SJCRH30 (cell line): ENCODE data around the gene LMX1B. TPM values are rescaled to one million over a fixed set of nuclear protein-coding genes. Genes with fewer than 3 reads are reported as not detected.
"Not testable (repeated sequence)": the region's sequence is repeated elsewhere in the genome, so short reads cannot be mapped to it uniquely, and the experiment has no call there.

ENCODE experiments used
- DNase-seq, 2 experiments: peaks; one replicate each; pipeline ENCODE4 v3.0.0-alpha.2; 2015 to 2020
- H3K27ac ChIP-seq: fragments of 250-450 bp; sonication (Bioruptor Pico); 2 replicates; pipeline ENCODE4 v1.5.1; 2020; ENCODE audit warnings: mild to moderate bottlenecking, moderate library complexity
- H3K27me3 ChIP-seq: fragments of 250-450 bp; sonication (Bioruptor Pico); 2 replicates; pipeline ENCODE4 v1.5.1; 2020; ENCODE audit warnings: mild to moderate bottlenecking, moderate library complexity
- H3K36me3 ChIP-seq: fragments of 250-450 bp; sonication (Bioruptor Pico); 2 replicates; pipeline ENCODE4 v1.5.1; 2020; ENCODE audit warnings: mild to moderate bottlenecking, moderate library complexity
- H3K4me1 ChIP-seq: fragments of 250-450 bp; sonication (Bioruptor Pico); 2 replicates; pipeline ENCODE4 v1.5.1; 2020; ENCODE audit warnings: mild to moderate bottlenecking, moderate library complexity
- H3K4me3 ChIP-seq: fragments of 250-450 bp; sonication (Bioruptor Pico); 2 replicates; pipeline ENCODE4 v1.5.1; 2020; ENCODE audit warnings: mild to moderate bottlenecking, moderate library complexity
- H3K9me3 ChIP-seq: fragments of 250-450 bp; sonication (Bioruptor Pico); replicated peaks from 2 replicates; pipeline ENCODE4 v1.5.1; 2020; ENCODE audit warnings: mild to moderate bottlenecking, moderate library complexity
- total RNA-seq: library from RNA; depleted of rRNA; stranded (reverse); fragments of >200 nt; shearing (Covaris generic); gene quantifications from 2 replicates; pipeline ENCODE4 v1.2.3, GENCODE V29; 2014

The LMX1B gene
- total RNA-seq, 1 experiment from 2014 or later = 10.3 TPM

DNA sequence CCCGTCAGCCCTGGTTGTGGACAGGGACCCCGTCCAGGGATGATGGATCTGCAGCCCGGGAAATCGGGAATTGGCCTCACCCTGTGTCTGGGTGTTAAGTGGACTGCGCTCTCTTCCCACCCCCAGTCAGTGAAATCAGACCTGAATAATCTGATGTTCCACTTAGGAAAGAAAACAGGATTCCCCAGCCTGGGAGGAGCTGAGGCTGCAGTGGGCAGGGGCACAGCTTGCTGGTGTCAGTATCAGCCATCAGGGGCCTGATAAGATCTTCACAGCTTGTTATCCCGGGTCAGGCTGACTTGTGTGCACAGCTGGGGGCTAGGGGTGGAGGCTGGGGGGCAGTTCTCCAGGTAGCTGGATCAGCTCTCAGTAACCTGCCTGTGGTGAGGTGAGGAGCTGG lies 29.1 kb downstream of the LMX1B start:
- H3K36me3 ChIP-seq = no peaks in the 10 kb centered on the region
- peak overlapping the region; percentile 68 for H3K27ac ChIP-seq
- no peaks in the 10 kb centered on the region for H3K9me3 ChIP-seq
- H3K4me1 ChIP-seq = peaks cover 64% of the 10 kb centered on the region
- no peaks in the 10 kb centered on the region for H3K27me3 ChIP-seq
- DNase-seq = peak; percentile 92 to 94
- H3K4me3 ChIP-seq = no peak overlapping the region

GRCh38 chr9:126643945-126644527 lies 30.3 kb downstream of the LMX1B start:
- Histone ChIP-seq H3K36me3 (no peaks in the 10 kb centered on the region), H3K27me3 (no peaks in the 10 kb centered on the region), H3K4me1 (peaks cover 66% of the 10 kb centered on the region), H3K9me3 (no peaks in the 10 kb centered on the region), H3K27ac (peak overlapping the region; percentile 68; the same call in 1 of the 2 replicates), H3K4me3 (no peak overlapping the region)
- no peak for DNase-seq

- DNase-seq = no peak
- H3K4me3 ChIP-seq = no peak overlapping the region
- no peaks in the 10 kb centered on the region for H3K9me3 ChIP-seq
- no peaks in the 10 kb centered on the region for H3K36me3 ChIP-seq
- H3K27me3 ChIP-seq = no peaks in the 10 kb centered on the region
- peaks cover 80% of the 10 kb centered on the region for H3K4me1 ChIP-seq
- peak overlapping the region; percentile 7; the same call in 1 of the 2 replicates for H3K27ac ChIP-seq
These were observed 32.4 kb downstream of the LMX1B start for GRCh38 chr9:126646162-126646561.

DNA sequence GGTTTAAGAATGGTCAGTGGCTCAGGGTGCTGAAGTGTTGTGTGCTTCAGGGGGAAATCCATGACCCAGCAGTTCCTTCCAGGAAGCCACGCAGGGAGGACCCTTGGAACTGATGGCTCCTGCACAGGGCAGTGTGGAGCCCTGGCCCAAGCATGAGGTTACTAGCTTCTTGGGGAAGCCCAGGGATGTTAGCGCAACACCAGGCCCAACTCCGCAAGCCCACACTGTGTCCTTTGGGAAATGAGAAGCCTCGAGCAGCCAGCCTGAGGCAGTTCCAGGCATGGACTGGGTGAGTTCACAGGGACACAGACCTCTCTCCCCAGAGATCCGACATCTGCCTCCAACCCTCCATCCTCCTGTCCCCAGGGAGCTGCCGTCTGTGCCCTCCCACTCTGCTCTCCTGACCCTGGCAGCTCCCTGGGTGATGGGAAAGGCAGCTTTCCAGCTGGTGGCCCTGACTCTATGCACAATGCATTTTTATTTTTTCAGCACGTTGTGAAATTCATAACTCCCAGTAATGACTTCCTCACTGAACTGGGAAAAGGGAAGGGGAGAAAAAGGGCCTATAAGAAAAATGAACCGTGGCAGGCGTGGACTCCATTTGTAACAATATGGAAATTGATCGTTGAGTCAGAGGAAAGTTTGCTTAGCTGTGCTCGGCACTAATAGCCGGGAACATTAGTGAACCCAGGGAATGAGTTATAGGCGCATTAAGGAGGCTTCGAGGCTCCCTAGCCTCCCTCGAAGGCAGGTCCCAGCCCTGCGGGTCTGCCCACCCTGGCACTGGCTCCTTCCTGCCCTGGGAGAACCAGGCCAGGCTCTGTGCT lies 34.1 kb downstream of the LMX1B start:
- no peaks in the 10 kb centered on the region for H3K9me3 ChIP-seq
- H3K27ac ChIP-seq = 0 out of 2 replicates have a peak overlapping the region, but pooled peaks have one; percentile 2
- H3K36me3 ChIP-seq = no peaks in the 10 kb centered on the region
- H3K27me3 ChIP-seq = no peaks in the 10 kb centered on the region
- H3K4me1 ChIP-seq = peaks cover 65% of the 10 kb centered on the region
- peak; percentile 31 to 46 for DNase-seq
- no peak overlapping the region for H3K4me3 ChIP-seq

- Histone ChIP-seq H3K9me3 (no peaks in the 10 kb centered on the region), H3K4me3 (no peak overlapping the region), H3K4me1 (peaks cover 48% of the 10 kb centered on the region), H3K27ac (no peak overlapping the region), H3K36me3 (no peaks in the 10 kb centered on the region), H3K27me3 (no peaks in the 10 kb centered on the region)
- no peak for DNase-seq
These were observed 35.7 kb downstream of the LMX1B start for GRCh38 chr9:126649477-126649876.

DNA sequence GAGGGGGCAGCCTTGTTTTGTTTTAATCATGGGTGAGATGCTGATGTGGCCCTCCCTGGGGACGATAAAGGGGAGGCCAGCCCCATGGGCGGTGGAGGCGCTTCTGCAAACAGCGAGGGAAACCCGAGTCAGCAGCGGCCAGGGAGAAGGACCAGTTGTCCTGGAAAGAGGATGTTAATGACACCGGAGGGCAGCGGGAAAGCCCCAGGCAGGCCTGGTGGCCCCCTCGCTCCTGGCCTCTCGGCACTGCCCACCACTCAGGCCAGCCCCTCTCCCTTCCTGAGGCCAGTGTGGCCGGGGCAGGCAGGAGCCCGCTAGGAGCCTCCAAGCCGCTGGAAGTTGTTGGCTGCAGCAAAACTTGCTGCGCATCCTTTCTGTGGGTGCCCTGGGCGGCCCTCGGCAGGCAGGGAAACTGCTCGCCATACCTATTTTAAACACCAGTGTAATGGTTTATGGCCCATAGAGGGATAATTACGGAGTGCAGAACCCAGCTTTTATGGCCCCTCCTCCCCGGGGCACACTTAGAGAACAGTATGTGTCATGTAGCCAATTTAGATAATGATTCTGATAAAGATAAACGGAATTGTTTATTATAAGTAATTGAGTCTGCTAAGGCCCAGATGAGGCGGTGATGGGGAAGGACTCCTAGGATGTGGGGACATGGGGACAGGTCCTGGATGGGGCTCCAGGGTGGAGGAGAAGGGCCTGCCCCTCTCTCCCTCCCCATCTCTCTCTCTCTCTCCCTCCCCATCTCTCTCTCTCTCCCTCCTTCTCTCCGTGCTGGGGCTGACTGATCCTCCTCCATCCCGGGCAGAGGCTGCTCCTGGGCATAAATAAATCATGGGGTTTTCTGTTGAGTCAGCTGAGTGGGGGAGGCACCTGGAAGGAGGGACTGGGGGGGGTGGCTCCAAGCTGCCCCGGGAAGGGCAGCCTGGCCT lies 36.9 kb downstream of the LMX1B start:
- H3K4me3 ChIP-seq = no peak overlapping the region
- no peaks in the 10 kb centered on the region for H3K36me3 ChIP-seq
- H3K9me3 ChIP-seq = no peaks in the 10 kb centered on the region
- H3K27me3 ChIP-seq = no peaks in the 10 kb centered on the region
- peak; percentile 62 to 70 for DNase-seq
- peaks cover 45% of the 10 kb centered on the region for H3K4me1 ChIP-seq
- H3K27ac ChIP-seq = no peak overlapping the region

GRCh38 chr9:126652140-126652582 lies 38.4 kb downstream of the LMX1B start:
- no peaks in the 10 kb centered on the region for H3K27me3 ChIP-seq

DNA sequence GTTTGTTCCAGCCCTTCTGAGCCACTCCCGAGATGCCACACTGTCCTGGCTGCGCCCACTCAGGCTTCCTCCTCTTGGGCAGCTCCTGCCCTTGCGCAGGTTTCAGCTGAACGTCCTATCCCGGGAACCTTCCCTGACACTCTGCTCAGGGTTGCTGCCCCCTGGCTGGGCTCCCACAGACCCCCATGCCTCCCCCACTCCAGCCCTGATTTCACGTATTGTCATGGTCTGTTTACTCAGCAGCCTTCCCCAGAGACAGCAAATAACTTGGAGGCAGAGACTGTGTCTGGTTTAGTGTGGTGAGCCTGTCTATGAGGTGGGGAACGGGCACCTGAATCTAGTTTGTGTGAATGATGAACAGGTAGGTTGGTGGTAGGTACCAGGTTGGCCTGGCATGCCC lies 40.4 kb downstream of the LMX1B start:
- H3K36me3 ChIP-seq = no peaks in the 10 kb centered on the region
- no peaks in the 10 kb centered on the region for H3K27me3 ChIP-seq
- no peak for DNase-seq
- no peak overlapping the region for H3K27ac ChIP-seq
- peaks cover 27% of the 10 kb centered on the region for H3K4me1 ChIP-seq
- H3K9me3 ChIP-seq = no peaks in the 10 kb centered on the region
- no peak overlapping the region for H3K4me3 ChIP-seq

More at GRCh38 chr9:126652140-126652582, 38.4 kb downstream of the LMX1B start:
- Histone ChIP-seq H3K4me3 (no peak overlapping the region), H3K4me1 (peaks cover 30% of the 10 kb centered on the region), H3K27ac (no peak overlapping the region), H3K36me3 (no peaks in the 10 kb centered on the region), H3K9me3 (no peaks in the 10 kb centered on the region)
- no peak for DNase-seq

- H3K27ac ChIP-seq, H3K4me3 ChIP-seq, H3K36me3 ChIP-seq, H3K9me3 ChIP-seq, H3K27me3 ChIP-seq, DNase-seq: not testable (repeated sequence)
- H3K4me1 ChIP-seq = peaks cover 24% of the 10 kb centered on the region
These were observed 42.5 kb downstream of the LMX1B start for GRCh38 chr9:126656214-126656613.

- no peak for DNase-seq
- no peaks in the 10 kb centered on the region for H3K9me3 ChIP-seq
- H3K27me3 ChIP-seq = no peaks in the 10 kb centered on the region
- H3K4me1 ChIP-seq = peaks cover 39% of the 10 kb centered on the region
- no peaks in the 10 kb centered on the region for H3K36me3 ChIP-seq
- no peak overlapping the region for H3K4me3 ChIP-seq
- H3K27ac ChIP-seq = peak overlapping the region; percentile 85
These were observed 44.6 kb downstream of the LMX1B start for GRCh38 chr9:126658201-126658825.

GRCh38 chr9:126658956-126659555 lies 45.3 kb downstream of the LMX1B start:
- H3K27me3 ChIP-seq = no peaks in the 10 kb centered on the region
- peak overlapping the region; percentile 85 for H3K27ac ChIP-seq
- H3K4me1 ChIP-seq = peaks cover 46% of the 10 kb centered on the region
- H3K9me3 ChIP-seq = no peaks in the 10 kb centered on the region
- DNase-seq = peak; percentile 81 to 86
- H3K36me3 ChIP-seq = no peaks in the 10 kb centered on the region
- H3K4me3 ChIP-seq = no peak overlapping the region

DNA sequence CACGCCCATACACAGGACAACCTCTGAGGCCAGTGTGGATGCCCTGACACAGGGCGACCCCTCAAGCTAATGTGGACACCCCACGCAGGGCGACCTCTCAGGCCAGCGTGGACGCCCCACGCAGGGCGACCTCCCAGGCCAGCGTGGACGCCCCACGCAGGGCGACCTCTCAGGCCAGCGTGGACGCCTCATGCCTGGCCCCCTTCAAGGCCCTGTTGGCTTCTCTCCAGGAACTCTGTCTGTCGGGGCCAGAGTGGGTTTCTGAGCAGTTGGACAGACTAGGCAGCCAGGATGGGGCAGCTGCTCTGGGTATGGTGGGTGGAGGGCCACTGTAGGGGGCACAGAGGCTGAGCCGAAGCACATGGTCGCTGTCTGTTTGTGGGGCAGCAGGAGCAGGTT lies 47.4 kb downstream of the LMX1B start:
- Histone ChIP-seq H3K27ac (peak overlapping the region; percentile 85), H3K4me3 (no peak overlapping the region), H3K36me3 (no peaks in the 10 kb centered on the region), H3K4me1 (peaks cover 66% of the 10 kb centered on the region), H3K27me3 (no peaks in the 10 kb centered on the region), H3K9me3 (no peaks in the 10 kb centered on the region)
- no peak for DNase-seq

DNA sequence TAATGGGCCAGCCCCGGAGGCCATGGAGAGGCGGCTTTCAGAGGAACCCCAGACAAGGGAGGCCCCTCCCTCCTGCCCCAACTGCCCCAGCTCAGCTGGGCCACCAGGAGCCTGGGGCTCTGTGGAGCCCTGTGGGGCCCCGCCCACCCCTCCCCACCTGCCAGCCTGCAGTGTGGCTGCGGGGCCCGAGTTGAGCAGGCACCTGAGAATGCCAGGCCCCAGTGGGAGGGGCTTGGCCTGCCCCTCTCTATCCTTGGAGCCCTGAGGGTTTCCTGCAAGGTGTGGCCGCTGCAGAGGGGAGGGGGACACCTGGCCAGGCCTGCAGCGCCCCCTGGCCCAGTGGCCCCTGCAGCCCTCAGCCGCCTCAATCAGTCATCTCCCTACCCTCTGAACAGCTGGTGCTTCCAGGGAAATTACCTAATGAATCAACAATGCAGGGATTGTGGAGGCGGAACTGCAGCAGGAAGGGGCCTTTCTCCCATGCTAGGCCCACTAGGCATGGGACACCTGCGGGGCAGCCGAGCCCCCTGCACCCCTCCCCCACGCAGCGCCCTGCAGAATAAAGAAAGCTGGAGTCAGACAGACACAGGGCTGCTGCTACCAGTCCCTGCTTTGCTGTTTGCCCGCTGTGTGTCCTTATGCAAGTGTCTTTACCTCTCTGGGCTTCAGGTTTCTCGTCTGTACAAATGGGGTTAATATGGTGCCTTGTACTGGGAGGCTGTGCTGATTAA lies 48.0 kb downstream of the LMX1B start:
- Histone ChIP-seq H3K4me3 (no peak overlapping the region), H3K36me3 (no peaks in the 10 kb centered on the region), H3K4me1 (peaks cover 71% of the 10 kb centered on the region), H3K27me3 (no peaks in the 10 kb centered on the region), H3K27ac (peak overlapping the region; percentile 85), H3K9me3 (no peaks in the 10 kb centered on the region)
- DNase-seq = peak; percentile 97 to 99
